Stimulated activated memory B cell treated with anti-CD40 and anti-IgM and Interleukin-4, amounts not matched to agents 10 μg/mL and 1 μg/mL and 100 μg/mL, for 72 hours (primary cell): ENCODE data around the gene LSP1.

Source experiments
- ATAC-seq: fragments of 150-1000 bp; cut with Tn5 transposase; 2 replicates; pipeline ENCODE4 v1.10.0; 2021
- H3K27ac Mint-ChIP-seq: one replicate; pipeline ENCODE4 v1.8.0; 2022; ENCODE audit warnings: mild to moderate bottlenecking, mixed read lengths
- H3K27me3 Mint-ChIP-seq: one replicate; pipeline ENCODE4 v1.8.0; 2022; ENCODE audit warnings: mixed read lengths
- H3K36me3 Mint-ChIP-seq: one replicate; pipeline ENCODE4 v1.8.0; 2022; ENCODE audit warnings: mixed read lengths
- H3K4me1 Mint-ChIP-seq: one replicate; pipeline ENCODE4 v1.8.0; 2022; ENCODE audit warnings: mixed read lengths
- H3K4me3 Mint-ChIP-seq: one replicate; pipeline ENCODE4 v1.8.0; 2022; ENCODE audit warnings: mild to moderate bottlenecking, moderate library complexity, mixed read lengths
- H3K9me3 Mint-ChIP-seq: one replicate; pipeline ENCODE4 v1.8.0; 2022; ENCODE audit warnings: mixed read lengths

LSP1 gene

GRCh38 chr11:1922481-1923081, 69.7 kb downstream of the LSP1 start:
- ATAC-seq, result no peak
- H3K27ac Mint-ChIP-seq, result no peak overlapping the region

DNA sequence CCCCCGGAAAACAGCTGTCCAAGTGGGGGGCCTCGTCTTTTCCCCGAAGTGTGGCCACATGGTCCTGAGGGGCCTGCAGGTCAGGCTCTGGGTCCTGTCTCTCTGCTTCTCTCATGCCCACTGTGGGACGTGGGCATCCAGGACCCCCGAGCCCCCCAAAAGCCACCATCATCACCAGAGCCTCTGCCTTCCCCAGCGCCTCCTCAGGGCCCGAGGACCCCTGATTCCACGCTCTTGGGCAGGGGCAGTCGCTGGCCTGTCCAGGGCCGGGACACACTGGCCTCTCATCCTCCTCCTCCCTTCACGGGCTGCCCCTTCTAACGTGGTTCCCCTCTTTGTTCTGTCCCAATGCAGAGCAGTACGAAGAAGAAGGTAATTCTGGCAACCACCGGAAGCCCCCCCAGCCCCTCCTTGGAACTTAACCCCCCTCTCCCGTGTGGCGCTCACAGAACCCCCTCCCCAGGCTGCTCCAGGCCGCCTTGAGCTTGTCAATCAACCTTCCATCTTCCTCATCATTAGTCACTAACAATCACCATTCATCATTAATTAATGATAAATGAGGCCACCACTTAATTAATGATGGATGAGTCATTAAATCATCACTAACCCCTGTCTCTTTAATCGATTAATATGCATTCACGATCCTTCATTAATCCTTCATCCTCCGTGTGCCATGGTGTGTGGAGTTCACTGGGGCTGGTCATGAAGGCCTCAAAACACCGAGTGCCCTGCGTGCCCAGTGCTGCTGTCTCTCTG, 70.5 kb downstream of the LSP1 start:
- no peak for ATAC-seq
- Mint-ChIP-seq H3K4me3 (no peak overlapping the region), H3K27me3 (peaks cover 53% of the 10 kb centered on the region), H3K27ac (no peak overlapping the region), H3K4me1 (peaks cover 11% of the 10 kb centered on the region), H3K9me3 (no peaks in the 10 kb centered on the region), H3K36me3 (no peaks in the 10 kb centered on the region)

More at GRCh38 chr11:1922481-1923081, 69.7 kb downstream of the LSP1 start:
- peaks cover 53% of the 10 kb centered on the region for H3K27me3 Mint-ChIP-seq
- H3K9me3 Mint-ChIP-seq, result no peaks in the 10 kb centered on the region
- H3K36me3 Mint-ChIP-seq, result no peaks in the 10 kb centered on the region
- H3K4me1 Mint-ChIP-seq, result peaks cover 11% of the 10 kb centered on the region
- H3K4me3 Mint-ChIP-seq, result no peak overlapping the region

- Mint-ChIP-seq H3K4me1 (peaks cover 11% of the 10 kb centered on the region), H3K36me3 (no peaks in the 10 kb centered on the region), H3K27me3 (peaks cover 56% of the 10 kb centered on the region), H3K4me3 (no peak overlapping the region), H3K9me3 (no peaks in the 10 kb centered on the region), H3K27ac (no peak overlapping the region)
- no peak for ATAC-seq
Observed at GRCh38 chr11:1924181-1924580, 71.3 kb downstream of the LSP1 start.

DNA sequence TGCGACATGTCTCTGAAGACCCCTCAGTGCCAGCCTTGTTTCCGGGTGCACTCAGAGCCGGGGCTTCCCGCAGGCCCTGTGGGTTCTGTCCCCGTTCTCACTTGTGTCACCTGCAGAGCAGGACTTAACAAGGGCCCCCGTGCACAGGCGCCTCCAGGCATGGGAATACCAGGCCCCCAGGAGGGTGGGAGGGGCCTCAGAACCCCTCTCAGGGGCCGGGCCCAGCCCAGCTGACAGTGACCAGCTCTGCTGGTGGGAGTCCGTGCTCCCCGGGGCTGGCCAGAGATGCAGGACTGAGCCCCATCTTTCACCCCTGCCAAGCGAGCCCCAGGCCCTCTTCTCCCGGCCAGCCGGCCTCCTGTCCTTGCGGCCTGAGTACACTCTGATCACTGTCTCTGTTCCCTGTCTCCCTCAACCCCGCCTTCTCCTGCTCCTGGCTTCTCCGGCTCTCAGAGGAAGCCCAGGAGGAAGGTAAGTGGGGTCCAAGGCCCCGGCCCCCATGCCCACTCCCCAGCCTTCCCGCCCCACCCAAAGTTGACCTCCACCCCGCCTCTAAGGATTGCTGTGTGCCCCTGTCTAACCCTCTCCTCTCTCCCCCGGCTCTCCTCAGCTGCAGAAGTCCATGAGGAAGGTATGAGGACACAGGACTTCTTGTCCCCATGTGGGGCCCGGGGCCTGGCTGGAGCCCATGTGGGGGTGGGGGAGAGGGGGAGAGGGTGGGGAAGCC, 71.9 kb downstream of the LSP1 start:
- H3K27me3 Mint-ChIP-seq, result peaks cover 57% of the 10 kb centered on the region
- no peak for ATAC-seq
- H3K4me1 Mint-ChIP-seq, result peaks cover 11% of the 10 kb centered on the region
- H3K36me3 Mint-ChIP-seq, result no peaks in the 10 kb centered on the region
- no peak overlapping the region for H3K27ac Mint-ChIP-seq
- H3K4me3 Mint-ChIP-seq, result no peak overlapping the region
- H3K9me3 Mint-ChIP-seq, result no peaks in the 10 kb centered on the region

- H3K27ac Mint-ChIP-seq, result no peak overlapping the region
- H3K9me3 Mint-ChIP-seq, result no peaks in the 10 kb centered on the region
- peaks cover 11% of the 10 kb centered on the region for H3K4me1 Mint-ChIP-seq
- ATAC-seq, result no peak
- no peak overlapping the region for H3K4me3 Mint-ChIP-seq
- H3K27me3 Mint-ChIP-seq, result peaks cover 54% of the 10 kb centered on the region
- no peaks in the 10 kb centered on the region for H3K36me3 Mint-ChIP-seq
Observed at GRCh38 chr11:1925373-1926155, 72.7 kb downstream of the LSP1 start.

DNA sequence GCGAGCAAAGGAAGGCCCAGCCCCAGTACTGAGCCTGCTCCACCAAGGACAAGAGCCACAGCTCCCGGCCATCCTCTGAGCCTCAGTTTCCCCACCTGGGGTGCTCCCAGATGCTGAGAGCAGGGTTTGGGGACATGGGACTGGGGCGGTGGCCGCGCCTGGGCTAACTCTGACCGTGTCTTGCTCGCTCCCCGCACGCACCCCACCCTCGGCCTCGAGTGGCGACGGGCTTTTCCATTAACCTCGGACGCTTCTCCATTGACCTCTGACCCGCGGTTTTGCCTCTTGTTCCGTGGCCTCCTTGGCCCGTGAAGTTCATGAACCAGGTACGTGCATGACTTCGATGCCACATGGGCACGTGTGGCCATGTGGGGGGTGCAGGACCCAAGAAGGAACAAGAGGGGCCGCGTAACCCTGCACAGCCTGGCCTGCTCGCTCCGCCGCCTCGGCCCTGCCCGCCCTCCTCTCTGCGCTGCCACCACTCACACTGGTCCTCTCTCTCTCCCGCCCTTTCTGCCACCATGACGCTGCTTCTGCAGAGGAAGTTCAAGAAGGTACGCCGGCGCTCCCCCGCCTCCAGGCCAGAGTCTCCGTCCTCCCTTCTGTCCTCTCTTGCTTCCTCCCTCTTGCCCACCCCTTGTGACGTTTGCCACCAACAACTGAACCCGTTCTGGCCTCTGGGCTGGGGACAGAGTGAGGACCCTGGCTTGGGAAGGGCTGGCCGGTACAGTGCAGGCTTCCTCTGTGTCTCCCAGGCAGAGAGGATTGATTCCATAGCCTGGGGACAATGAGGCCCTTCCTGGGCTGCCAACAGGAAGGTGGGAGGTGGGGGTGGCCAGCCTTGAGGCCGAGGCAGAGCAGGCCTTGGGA, 73.5 kb downstream of the LSP1 start:
- ATAC-seq, result no peak
- peaks cover 11% of the 10 kb centered on the region for H3K4me1 Mint-ChIP-seq
- H3K4me3 Mint-ChIP-seq, result no peak overlapping the region
- no peak overlapping the region for H3K27ac Mint-ChIP-seq
- H3K36me3 Mint-ChIP-seq, result no peaks in the 10 kb centered on the region
- peaks cover 54% of the 10 kb centered on the region for H3K27me3 Mint-ChIP-seq
- no peaks in the 10 kb centered on the region for H3K9me3 Mint-ChIP-seq

GRCh38 chr11:1927026-1927847, 74.4 kb downstream of the LSP1 start:
- no peaks in the 10 kb centered on the region for H3K36me3 Mint-ChIP-seq
- no peak overlapping the region for H3K27ac Mint-ChIP-seq
- H3K4me3 Mint-ChIP-seq, result no peak overlapping the region
- H3K4me1 Mint-ChIP-seq, result peaks cover 11% of the 10 kb centered on the region
- peak; percentile 2 for ATAC-seq
- no peaks in the 10 kb centered on the region for H3K9me3 Mint-ChIP-seq
- H3K27me3 Mint-ChIP-seq, result peaks cover 62% of the 10 kb centered on the region

DNA sequence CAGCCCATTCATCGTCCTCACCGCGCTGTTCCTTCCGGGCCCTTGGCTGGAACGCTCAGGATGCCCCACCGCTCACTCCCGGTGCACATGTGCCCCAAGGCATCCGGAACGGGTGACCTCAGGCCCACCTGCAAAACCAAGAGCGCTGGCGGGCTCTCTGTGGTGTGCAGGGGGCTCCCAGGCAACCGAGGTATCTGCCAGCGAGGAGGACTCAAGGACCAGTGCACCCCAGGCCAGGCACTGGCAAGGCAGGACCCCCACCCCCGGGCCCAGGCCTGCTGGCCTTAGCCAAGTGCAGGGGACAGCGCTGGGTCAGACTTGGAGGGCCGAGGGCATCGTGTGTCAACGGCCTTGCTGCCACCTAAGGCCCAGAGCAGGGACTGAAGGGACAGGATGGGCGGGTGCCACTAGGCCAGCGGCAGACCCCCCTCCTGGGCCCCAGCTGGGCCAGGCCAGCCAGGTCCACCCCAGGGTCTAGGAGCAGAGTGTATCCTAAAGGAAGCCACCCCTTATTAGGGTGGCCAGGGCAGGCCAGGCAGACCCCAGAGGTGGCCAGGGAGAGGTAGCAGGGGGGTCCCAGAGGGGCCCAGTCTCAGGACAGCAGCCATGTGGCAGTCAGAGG, 75.1 kb downstream of the LSP1 start:
- H3K27ac Mint-ChIP-seq, result no peak overlapping the region
- H3K27me3 Mint-ChIP-seq, result peaks cover 62% of the 10 kb centered on the region
- H3K36me3 Mint-ChIP-seq, result no peaks in the 10 kb centered on the region
- peaks cover 7% of the 10 kb centered on the region for H3K4me1 Mint-ChIP-seq
- H3K4me3 Mint-ChIP-seq, result no peak overlapping the region
- no peak for ATAC-seq
- H3K9me3 Mint-ChIP-seq, result peaks cover 4% of the 10 kb centered on the region

DNA sequence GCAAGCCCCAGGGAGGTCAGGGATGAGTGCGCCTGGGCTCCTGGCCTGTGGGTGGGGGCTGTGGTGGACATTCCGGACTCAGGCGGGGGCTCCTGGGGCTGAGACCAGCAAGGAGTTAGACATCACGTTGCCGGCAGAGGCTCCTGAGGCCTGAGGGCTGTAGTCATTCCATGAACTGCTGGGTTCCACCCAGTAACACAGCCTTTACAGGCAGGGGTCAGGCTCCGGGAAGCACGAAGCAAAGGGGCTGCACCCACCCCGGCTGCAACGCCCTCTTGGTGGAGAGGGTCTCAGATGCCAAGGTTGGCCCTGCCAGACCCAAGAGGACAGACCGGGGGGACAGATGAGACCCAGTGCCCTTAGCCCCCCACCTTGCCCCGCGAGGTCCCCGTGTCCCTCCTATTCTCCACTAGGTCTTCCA, 75.6 kb downstream of the LSP1 start:
- Mint-ChIP-seq H3K9me3 (peaks cover 7% of the 10 kb centered on the region), H3K4me1 (peaks cover 6% of the 10 kb centered on the region), H3K27me3 (peaks cover 62% of the 10 kb centered on the region), H3K27ac (no peak overlapping the region), H3K36me3 (no peaks in the 10 kb centered on the region), H3K4me3 (no peak overlapping the region)
- ATAC-seq, result no peak

DNA sequence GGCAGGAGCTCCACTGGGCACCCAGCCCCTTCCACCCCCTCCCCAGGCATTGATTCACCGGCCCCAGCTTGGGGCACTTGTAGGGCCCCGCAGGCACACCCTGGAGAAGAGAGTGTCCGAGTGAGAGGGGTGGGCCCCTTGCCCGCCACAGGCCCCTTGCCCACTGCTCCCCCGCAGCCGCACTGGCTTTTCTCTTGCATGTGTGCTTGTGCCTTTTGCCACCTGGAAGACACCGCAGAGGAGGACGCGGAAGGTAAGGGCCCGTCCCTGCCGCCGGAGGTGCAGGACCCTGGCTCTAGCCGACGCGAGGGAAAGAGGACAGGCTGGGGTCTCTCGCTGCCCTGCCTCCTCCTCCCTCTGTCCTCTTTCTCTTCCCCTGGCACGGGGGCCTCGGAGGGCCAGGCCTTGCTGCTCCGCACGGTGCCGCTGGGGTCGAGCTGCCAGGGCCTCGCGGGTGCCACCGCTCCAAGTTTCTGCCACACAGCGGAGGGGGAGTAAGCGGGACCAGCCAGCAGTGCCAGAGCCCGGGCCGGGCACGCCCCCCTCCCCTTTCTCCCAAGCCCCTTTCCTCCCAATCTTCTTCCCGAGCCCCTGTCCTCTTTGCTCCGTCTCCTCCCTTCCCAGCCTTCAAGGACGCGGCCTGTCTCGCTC, 76.1 kb downstream of the LSP1 start:
- no peak overlapping the region for H3K4me3 Mint-ChIP-seq

DNA sequence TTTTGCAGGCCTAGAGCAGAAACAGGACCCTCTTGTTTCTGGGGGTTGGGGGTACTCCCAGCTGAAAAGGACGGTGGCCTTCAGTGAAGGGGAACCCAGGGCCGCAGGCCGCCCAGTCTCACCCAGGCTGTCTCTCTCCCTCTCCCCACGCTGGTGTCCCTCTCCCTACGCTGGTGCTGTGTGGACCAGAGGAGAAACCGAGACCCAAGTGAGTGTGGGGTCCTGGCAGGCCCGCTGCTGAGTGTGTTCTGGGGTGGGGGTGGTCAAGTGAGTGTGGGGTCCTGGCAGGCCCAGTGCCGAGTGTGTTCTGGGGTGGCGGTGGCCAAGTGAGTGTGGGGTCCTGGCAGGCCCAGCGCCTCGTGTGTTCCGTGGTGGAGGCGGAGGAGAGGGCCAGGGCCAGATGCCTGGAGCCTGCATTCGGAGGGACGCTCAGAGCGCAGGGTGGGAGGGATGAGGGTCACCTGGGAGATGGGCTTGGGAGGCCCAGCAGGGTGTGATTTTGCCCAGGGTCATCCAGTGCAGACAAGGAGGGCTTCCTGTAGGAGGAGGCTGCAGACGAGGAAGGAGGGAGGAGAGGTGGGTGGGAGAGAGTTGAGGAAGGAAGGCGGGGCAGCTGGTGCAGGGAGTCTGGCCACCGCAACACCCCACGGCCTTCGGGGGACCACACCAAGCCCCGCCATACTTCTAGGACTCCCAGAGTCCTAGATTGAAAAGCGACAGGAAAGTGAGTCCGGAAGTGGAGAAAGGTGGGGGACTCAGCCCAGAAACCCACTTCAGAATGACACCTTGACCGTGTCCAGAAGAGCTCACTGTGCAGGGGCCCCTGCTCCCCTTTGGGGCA, 77.0 kb downstream of the LSP1 start:
- Mint-ChIP-seq H3K4me1 (peaks cover 6% of the 10 kb centered on the region), H3K36me3 (no peaks in the 10 kb centered on the region), H3K4me3 (no peak overlapping the region), H3K9me3 (peaks cover 7% of the 10 kb centered on the region), H3K27me3 (peaks cover 65% of the 10 kb centered on the region), H3K27ac (no peak overlapping the region)
- no peak for ATAC-seq

More for the DNA sequence above, 76.1 kb downstream of the LSP1 start:
- Mint-ChIP-seq H3K36me3 (no peaks in the 10 kb centered on the region), H3K4me1 (peaks cover 6% of the 10 kb centered on the region), H3K27me3 (peaks cover 62% of the 10 kb centered on the region), H3K9me3 (peaks cover 7% of the 10 kb centered on the region), H3K27ac (no peak overlapping the region)
- ATAC-seq, result no peak

GRCh38 chr11:1930462-1930830, 77.6 kb downstream of the LSP1 start:
- H3K4me3 Mint-ChIP-seq, result no peak overlapping the region
- H3K36me3 Mint-ChIP-seq, result no peaks in the 10 kb centered on the region
- ATAC-seq, result no peak
- peaks cover 6% of the 10 kb centered on the region for H3K4me1 Mint-ChIP-seq
- peaks cover 7% of the 10 kb centered on the region for H3K9me3 Mint-ChIP-seq
- no peak overlapping the region for H3K27ac Mint-ChIP-seq
- H3K27me3 Mint-ChIP-seq, result peaks cover 63% of the 10 kb centered on the region
